GM19239 (cell line): ENCODE measurements around the gene MYO1B.

ENCODE experiments used
- DNase-seq: peaks from one replicate; pipeline ENCODE4 v3.0.0; 2011; ENCODE audit warnings: low spot score; ENCODE audit not compliant: insufficient read length
- FAIRE-seq: peaks from 2 replicates; lab custom pipeline; 2011; peaks lifted over from hg19 to GRCh38; lab: Jason Lieb, UNC

MYO1B gene

GRCh38 chr2:191245046-191245868 lies at the start of gene MYO1B:
MYO1B (plus strand) TSS chr2:191245404; CDS start chr2:191276896, 31,492 bp downstream.
- DNase-seq (peak; percentile 26), FAIRE-seq (no peak)

- no peak for FAIRE-seq
- no peak for DNase-seq
Observed at GRCh38 chr2:191197096-191197495, 48.1 kb upstream of the MYO1B start.

GRCh38 chr2:191198271-191198670 lies 46.9 kb upstream of the MYO1B start:
- no peak for DNase-seq

GRCh38 chr2:191199929-191200512 lies 45.2 kb upstream of the MYO1B start:
- FAIRE-seq (no peak), DNase-seq (no peak)

More at GRCh38 chr2:191198271-191198670, 46.9 kb upstream of the MYO1B start:
- no peak for FAIRE-seq

- DNase-seq (no peak), FAIRE-seq (no peak)
Observed at GRCh38 chr2:191200910-191201309, 44.3 kb upstream of the MYO1B start.

GRCh38 chr2:191202209-191202721 lies 42.9 kb upstream of the MYO1B start:
- FAIRE-seq (no peak), DNase-seq (no peak)

GRCh38 chr2:191202881-191203397 lies 42.3 kb upstream of the MYO1B start:
- FAIRE-seq (no peak), DNase-seq (no peak)

GRCh38 chr2:191204433-191204832 lies 40.8 kb upstream of the MYO1B start:
- DNase-seq (no peak), FAIRE-seq (peak; percentile 68)

- FAIRE-seq (no peak), DNase-seq (no peak)
Observed at GRCh38 chr2:191206613-191207471, 38.4 kb upstream of the MYO1B start.

GRCh38 chr2:191209340-191209739 lies 35.9 kb upstream of the MYO1B start:
- DNase-seq, result no peak
- FAIRE-seq, result no peak

- DNase-seq, result no peak
- FAIRE-seq, result no peak
Observed at GRCh38 chr2:191212119-191212518, 33.1 kb upstream of the MYO1B start.

- DNase-seq (no peak), FAIRE-seq (no peak)
Observed at GRCh38 chr2:191213333-191213732, 31.9 kb upstream of the MYO1B start.

GRCh38 chr2:191215230-191215629 lies 30.0 kb upstream of the MYO1B start:
- DNase-seq (no peak), FAIRE-seq (no peak)

- DNase-seq (no peak), FAIRE-seq (no peak)
Observed at GRCh38 chr2:191215666-191216065, 29.5 kb upstream of the MYO1B start.

GRCh38 chr2:191217580-191217979 lies 27.6 kb upstream of the MYO1B start:
- FAIRE-seq, result no peak

GRCh38 chr2:191218292-191218898 lies 26.8 kb upstream of the MYO1B start:
- DNase-seq (no peak), FAIRE-seq (no peak)

More at GRCh38 chr2:191217580-191217979, 27.6 kb upstream of the MYO1B start:
- DNase-seq, result no peak

GRCh38 chr2:191220671-191221070 lies 24.5 kb upstream of the MYO1B start:
- FAIRE-seq (peak; percentile 23), DNase-seq (no peak)

GRCh38 chr2:191221666-191222065 lies 23.5 kb upstream of the MYO1B start:
- DNase-seq (no peak), FAIRE-seq (no peak)

- FAIRE-seq, result peak; percentile 69
- DNase-seq, result no peak
Observed at GRCh38 chr2:191222507-191222906, 22.7 kb upstream of the MYO1B start.

GRCh38 chr2:191222952-191223351 lies 22.3 kb upstream of the MYO1B start:
- DNase-seq (no peak), FAIRE-seq (no peak)
